Body of pancreas (tissue), 4 donors: ENCODE results near the gene NAB1. TPM values are rescaled to one million over a fixed set of nuclear protein-coding genes. Genes with fewer than 3 reads are reported as not detected.

Experiments
- ATAC-seq: fragments of 150-250 bp; one replicate; pipeline ENCODE4 v1.9.1; 2016
- DNase-seq, 4 donors: peaks; one replicate each; pipeline ENCODE4 v3.0.0-alpha.2; 2019
- H3K27ac ChIP-seq, 4 donors: fragments of 200-600 bp; sonication (generic); 1 replicate in 3 of 4; 2 replicates in 1 of 4; pipeline versions ENCODE4 v1.5.1 to v1.6.1; 2016 to 2019; ENCODE audit warnings: mild to moderate bottlenecking in 1 of 4, mixed read lengths in 1 of 4, moderate library complexity in 1 of 4
- H3K27me3 ChIP-seq, 2 donors: fragments of 200-600 bp; sonication (generic); one replicate each; pipeline ENCODE4 v1.6.0; 2016; ENCODE audit warnings: mild to moderate bottlenecking in 1 of 2
- H3K36me3 ChIP-seq, 2 donors: fragments of 200-600 bp; sonication (generic); replicated peaks in 1 of 2; 2 replicates each; pipeline ENCODE4 v1.5.1; 2016; ENCODE audit warnings: low read depth in 2 of 2; ENCODE audit not compliant: insufficient read depth in 1 of 2
- H3K4me1 ChIP-seq: fragments of 200-600 bp; sonication (generic); one replicate; pipeline ENCODE4 v1.6.0; 2016
- H3K4me3 ChIP-seq, 2 donors: fragments of 200-600 bp; sonication (generic); 1 replicate in 1 of 2; 2 replicates in 1 of 2; pipeline ENCODE4 v1.5.1; 2016 to 2019
- H3K9me3 ChIP-seq, 3 donors: fragments of 200-600 bp; sonication (generic); 1 replicate in 2 of 3; 2 replicates in 1 of 3; pipeline ENCODE4 v1.5.1; 2016
- CTCF ChIP-seq, 7 experiments: fragments of 450-650 bp in 4 of 7; fragments of 200-600 bp in 3 of 7; sonication (generic) in 3 of 7; IDR thresholded peaks; one replicate each; pipeline ENCODE4 v1.5.1; 2016 to 2019; ENCODE audit warnings: antibody characterized with exemption in 7 of 7
- POLR2A ChIP-seq, 3 donors: fragments of 450-650 bp; IDR thresholded peaks; one replicate each; pipeline ENCODE4 v1.6.1; 2016; ENCODE audit warnings: antibody characterized with exemption in 3 of 3, mild to moderate bottlenecking in 2 of 3
- WGBS, 2 donors: methylation state at CpG; one replicate each; pipeline ENCODE4 v1.1.5; 2017; 5-methylcytosine and 5-hydroxymethylcytosine counted together
- intact Hi-C: fragments of 100-400 bp; cut with DNase I; formaldehyde crosslinking; loops from one replicate; pipeline ENCODE4 v1.15.1; 2023
- total RNA-seq, 2 donors: library from RNA; depleted of rRNA; stranded (reverse); fragments of >200 nt; gene quantifications; one replicate each; pipeline ENCODE4 v1.1.0, GENCODE V29; 2016

NAB1 gene
- total RNA-seq, 2 donors from 2014 or later: 19.8 to 30.1 TPM

GRCh38 chr2:190722061-190722759 is 73.3 kb downstream of the NAB1 start:
- H3K4me1 ChIP-seq: peaks cover 3% of the 10 kb centered on the region
- DNase-seq (no peak), ATAC-seq (no peak)
- H3K27me3 ChIP-seq: no peaks in the 10 kb centered on the region
- 80 to 83% methylated on average over 4 of the region's 4 CpGs for WGBS, 2 donors
- TF ChIP-seq CTCF (IDR thresholded peaks at IDR 0.05): no peak
- no peaks in the 10 kb centered on the region for H3K9me3 ChIP-seq
- H3K27ac ChIP-seq: no peak overlapping the region
- H3K36me3 ChIP-seq: no peaks in the 10 kb centered on the region
- intact Hi-C loops: no loop called here
- no peak overlapping the region for H3K4me3 ChIP-seq

DNA sequence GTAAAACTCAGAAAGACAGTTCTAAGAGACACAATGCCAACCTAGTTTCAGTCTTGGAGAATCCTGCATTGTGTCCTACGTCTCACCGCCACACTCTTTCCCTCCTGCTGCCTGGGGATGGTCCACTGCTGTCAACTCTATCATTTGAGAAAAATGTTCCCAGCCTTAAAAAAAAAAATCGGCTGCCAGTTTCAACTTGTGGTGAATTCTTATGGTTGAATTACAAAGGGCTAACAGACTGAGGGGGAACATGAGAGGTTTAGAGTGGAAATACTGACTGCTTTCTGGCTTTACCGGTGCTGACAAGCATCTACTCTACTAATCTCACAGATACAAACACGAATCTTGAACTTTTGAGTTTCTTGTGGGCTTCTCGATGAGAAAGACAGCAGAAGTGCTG is 74.0 kb downstream of the NAB1 start:
- H3K27ac ChIP-seq: no peak overlapping the region
- 79 to 82% methylated on average over 6 of the region's 6 CpGs for WGBS, 2 donors
- intact Hi-C loops: no loop called here
- peaks cover 3% of the 10 kb centered on the region for H3K4me1 ChIP-seq
- no peaks in the 10 kb centered on the region for H3K36me3 ChIP-seq
- no peak for ATAC-seq
- no peak for TF ChIP-seq CTCF (IDR thresholded peaks at IDR 0.05)
- no peak for TF ChIP-seq POLR2A (IDR thresholded peaks at IDR 0.05)
- no peak overlapping the region for H3K4me3 ChIP-seq
- DNase-seq: no peak
- H3K9me3 ChIP-seq: no peaks in the 10 kb centered on the region
- H3K27me3 ChIP-seq: no peaks in the 10 kb centered on the region

DNA sequence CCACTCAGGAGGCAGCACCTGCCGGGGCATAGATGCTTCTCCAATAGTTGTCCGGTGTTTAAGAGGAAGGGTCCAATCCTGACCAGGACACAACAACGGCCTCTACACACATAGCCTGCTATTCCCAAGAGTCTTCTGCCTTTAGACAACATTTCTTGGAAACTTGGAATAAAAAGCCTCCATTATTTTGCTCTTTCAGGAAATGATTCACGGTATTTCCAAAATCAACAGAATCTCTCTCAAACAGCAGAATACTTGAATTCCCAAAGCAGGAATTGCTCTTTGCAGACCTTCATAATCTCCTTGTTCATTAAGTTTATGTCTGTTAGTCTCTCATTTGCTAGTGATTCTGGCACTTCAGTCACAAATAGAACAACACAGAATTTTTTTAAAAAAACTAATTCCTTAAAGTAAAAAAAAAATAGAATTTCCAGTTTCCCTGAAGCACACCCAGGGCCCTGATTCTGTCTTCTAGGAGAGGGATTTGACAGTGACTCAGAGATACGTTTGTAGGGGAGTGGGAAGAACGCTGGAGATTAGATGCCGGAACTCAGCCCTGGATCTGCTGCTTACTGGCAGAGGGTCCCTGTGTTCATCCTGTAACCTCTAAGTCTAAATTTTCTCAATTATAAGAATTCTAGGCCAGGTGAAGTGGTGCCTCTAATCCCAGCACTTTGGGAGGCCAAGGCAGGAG is 74.7 kb downstream of the NAB1 start:
- DNase-seq (no peak), ATAC-seq (no peak)
- peaks cover 3% of the 10 kb centered on the region for H3K4me1 ChIP-seq
- 78 to 81% methylated on average over 7 of the region's 7 CpGs for WGBS, 2 donors
- no peaks in the 10 kb centered on the region for H3K27me3 ChIP-seq
- H3K36me3 ChIP-seq: no peaks in the 10 kb centered on the region
- no peak overlapping the region for H3K27ac ChIP-seq
- intact Hi-C loops: no loop called here
- H3K4me3 ChIP-seq: no peak overlapping the region
- TF ChIP-seq POLR2A (IDR thresholded peaks at IDR 0.05) (no peak), CTCF (IDR thresholded peaks at IDR 0.05) (no peak)
- no peaks in the 10 kb centered on the region for H3K9me3 ChIP-seq

GRCh38 chr2:190726255-190726654 is 77.4 kb downstream of the NAB1 start:
- Histone ChIP-seq H3K27ac (no peak overlapping the region), H3K27me3 (no peaks in the 10 kb centered on the region), H3K9me3 (no peaks in the 10 kb centered on the region), H3K4me1 (no peaks in the 10 kb centered on the region), H3K36me3 (no peaks in the 10 kb centered on the region), H3K4me3 (no peak overlapping the region)
- DNase-seq (no peak), ATAC-seq (no peak)
- intact Hi-C loops: no loop called here
- TF ChIP-seq POLR2A (IDR thresholded peaks at IDR 0.05) (no peak), CTCF (IDR thresholded peaks at IDR 0.05) (no peak)
- WGBS, 2 donors: 46 to 50% methylated on average over 3 of the region's 3 CpGs

DNA sequence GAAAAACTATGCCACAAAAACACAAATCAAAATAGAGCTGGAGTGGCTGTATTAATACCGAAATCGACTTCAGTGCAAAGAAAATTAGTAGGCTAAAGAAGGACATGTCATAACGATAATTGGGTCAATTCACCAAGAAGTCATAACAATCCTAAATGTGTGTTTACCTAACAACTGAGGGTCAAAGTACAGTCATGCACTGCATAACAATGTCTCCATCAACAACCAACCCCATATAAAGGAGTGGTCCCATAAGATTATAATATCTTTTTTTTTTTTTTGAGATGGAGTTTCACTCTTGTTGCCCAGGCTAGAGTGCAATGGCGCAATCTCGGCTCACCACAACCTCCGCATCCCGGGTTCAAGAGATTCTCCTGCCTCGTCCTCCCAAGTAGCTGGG is 87.5 kb downstream of the NAB1 start:
- no peak for ATAC-seq
- no peak overlapping the region for H3K4me3 ChIP-seq
- H3K9me3 ChIP-seq: no peaks in the 10 kb centered on the region
- TF ChIP-seq CTCF (IDR thresholded peaks at IDR 0.05): no peak
- no peak for TF ChIP-seq POLR2A (IDR thresholded peaks at IDR 0.05)
- no peaks in the 10 kb centered on the region for H3K36me3 ChIP-seq
- no peak overlapping the region for H3K27ac ChIP-seq
- 89% methylated on average over 8 of the region's 8 CpGs for WGBS, 2 donors
- H3K4me1 ChIP-seq: no peaks in the 10 kb centered on the region
- no peaks in the 10 kb centered on the region for H3K27me3 ChIP-seq
- no peak for DNase-seq
- intact Hi-C loops: no loop called here
